ENCODE data around the gene GPI.
"Not testable (repeated sequence)": the region's sequence is repeated elsewhere in the genome, so short reads cannot be mapped to it uniquely, and the experiment has no call there.

The GPI gene

DNA sequence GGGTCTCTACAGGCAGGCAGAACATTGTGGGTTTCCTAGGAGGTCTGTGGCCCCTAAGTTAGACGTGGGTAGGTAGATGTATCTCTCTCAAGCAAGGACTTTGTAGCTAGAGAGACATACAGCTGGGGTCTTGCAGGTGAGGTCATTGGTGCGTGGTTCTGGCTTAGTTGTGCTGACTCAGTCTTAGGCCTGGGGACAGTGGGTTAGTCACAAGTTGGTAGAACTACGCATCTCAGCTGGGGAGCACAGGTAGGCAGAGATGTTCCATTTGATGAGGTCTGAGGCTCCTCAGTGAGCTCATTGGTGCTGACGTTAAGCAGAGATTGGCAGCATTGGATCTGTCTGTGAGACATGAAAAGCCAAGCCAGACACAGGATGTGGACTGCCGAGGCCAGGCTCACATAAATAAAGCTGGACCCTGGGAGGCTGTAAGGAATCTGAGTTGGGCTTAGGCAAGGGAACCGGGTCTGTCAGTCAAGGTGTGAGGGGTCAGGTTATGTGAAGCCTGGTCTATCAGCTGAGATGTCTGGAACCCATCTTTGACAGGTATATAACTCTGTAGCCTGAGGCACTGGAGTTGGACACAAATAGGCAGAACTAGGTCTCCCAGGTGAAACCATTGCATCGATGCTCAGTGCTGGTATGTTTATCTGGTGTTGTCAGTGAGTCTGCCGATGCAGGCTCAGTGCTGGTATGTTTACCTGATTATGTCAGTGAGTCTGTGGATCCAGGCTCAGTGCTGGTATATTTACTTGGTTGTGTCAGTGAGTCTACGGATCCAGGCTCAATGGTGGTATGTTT is 21.8 kb downstream of the GPI start:
- H3K79me2 ChIP-seq (ENCODE audit: low read length), result peaks cover 36% of the 10 kb centered on the region
- H4K20me1 ChIP-seq (ENCODE audit: insufficient read depth, low read length), result peaks cover 60% of the 10 kb centered on the region
- no peaks in the 10 kb centered on the region for H3K9me3 ChIP-seq (ENCODE audit: insufficient read depth, low read length)
- H3K4me2 ChIP-seq (ENCODE audit: low read length), result no peak overlapping the region
- H3K36me3 ChIP-seq (replicated peaks; ENCODE audit: low read depth, low read length), result peaks cover 92% of the 10 kb centered on the region
- no peaks in the 10 kb centered on the region for H3K27me3 ChIP-seq (ENCODE audit: low read depth, low read length)
- TF ChIP-seq, protein P1, sequence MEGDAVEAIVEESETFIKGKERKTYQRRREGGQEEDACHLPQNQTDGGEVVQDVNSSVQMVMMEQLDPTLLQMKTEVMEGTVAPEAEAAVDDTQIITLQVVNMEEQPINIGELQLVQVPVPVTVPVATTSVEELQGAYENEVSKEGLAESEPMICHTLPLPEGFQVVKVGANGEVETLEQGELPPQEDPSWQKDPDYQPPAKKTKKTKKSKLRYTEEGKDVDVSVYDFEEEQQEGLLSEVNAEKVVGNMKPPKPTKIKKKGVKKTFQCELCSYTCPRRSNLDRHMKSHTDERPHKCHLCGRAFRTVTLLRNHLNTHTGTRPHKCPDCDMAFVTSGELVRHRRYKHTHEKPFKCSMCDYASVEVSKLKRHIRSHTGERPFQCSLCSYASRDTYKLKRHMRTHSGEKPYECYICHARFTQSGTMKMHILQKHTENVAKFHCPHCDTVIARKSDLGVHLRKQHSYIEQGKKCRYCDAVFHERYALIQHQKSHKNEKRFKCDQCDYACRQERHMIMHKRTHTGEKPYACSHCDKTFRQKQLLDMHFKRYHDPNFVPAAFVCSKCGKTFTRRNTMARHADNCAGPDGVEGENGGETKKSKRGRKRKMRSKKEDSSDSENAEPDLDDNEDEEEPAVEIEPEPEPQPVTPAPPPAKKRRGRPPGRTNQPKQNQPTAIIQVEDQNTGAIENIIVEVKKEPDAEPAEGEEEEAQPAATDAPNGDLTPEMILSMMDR (IDR thresholded peaks at IDR 0.05; ENCODE audit: low read depth, low read length), result no peak
- TF ChIP-seq EZH2phosphoT487 (IDR thresholded peaks at IDR 0.05; ENCODE audit: low read depth), result no peak
- no peaks in the 10 kb centered on the region for H3K4me1 ChIP-seq (ENCODE audit: low read length)
- H3K4me3 ChIP-seq (ENCODE audit: low read length), result no peak overlapping the region
- H3K27ac ChIP-seq (ENCODE audit: low read length), result no peak overlapping the region
- no peak overlapping the region for H2AFZ ChIP-seq (ENCODE audit: low read depth, low read length)
- no peak overlapping the region for H3K9ac ChIP-seq (ENCODE audit: low read length)

DNA sequence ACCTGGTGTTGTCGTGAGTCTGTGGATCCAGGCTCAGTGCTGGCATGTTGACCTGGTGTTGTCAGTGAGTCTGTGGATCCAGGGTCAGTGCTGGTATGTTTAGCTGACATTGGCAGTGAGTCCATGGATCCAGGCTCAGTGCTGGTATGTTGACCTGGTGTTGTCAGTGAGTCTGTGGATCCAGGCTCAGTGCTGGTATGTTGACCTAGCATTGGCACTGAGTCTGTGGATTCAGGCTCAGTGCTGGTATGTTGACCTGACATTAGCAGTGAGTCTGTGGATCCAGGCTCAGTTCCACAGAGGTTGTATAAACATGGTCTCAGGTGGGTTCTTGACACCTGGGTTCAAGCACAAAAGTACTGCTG is 22.4 kb downstream of the GPI start:
- Histone ChIP-seq H2AFZ (ENCODE audit: low read depth, low read length) (no peak overlapping the region), H4K20me1 (ENCODE audit: insufficient read depth, low read length) (peaks cover 61% of the 10 kb centered on the region), H3K27me3 (ENCODE audit: low read depth, low read length) (no peaks in the 10 kb centered on the region), H3K79me2 (ENCODE audit: low read length) (peaks cover 36% of the 10 kb centered on the region), H3K9me3 (ENCODE audit: insufficient read depth, low read length) (no peaks in the 10 kb centered on the region), H3K4me2 (ENCODE audit: low read length) (no peak overlapping the region), H3K4me3 (ENCODE audit: low read length) (no peak overlapping the region), H3K9ac (ENCODE audit: low read length) (no peak overlapping the region), H3K4me1 (ENCODE audit: low read length) (no peaks in the 10 kb centered on the region), H3K36me3 (replicated peaks; ENCODE audit: low read depth, low read length) (peaks cover 92% of the 10 kb centered on the region), H3K27ac (ENCODE audit: low read length) (no peak overlapping the region)
- TF ChIP-seq, protein P1 (IDR thresholded peaks at IDR 0.05; ENCODE audit: low read depth, low read length), result no peak
- TF ChIP-seq EZH2phosphoT487 (IDR thresholded peaks at IDR 0.05; ENCODE audit: low read depth), result no peak

DNA sequence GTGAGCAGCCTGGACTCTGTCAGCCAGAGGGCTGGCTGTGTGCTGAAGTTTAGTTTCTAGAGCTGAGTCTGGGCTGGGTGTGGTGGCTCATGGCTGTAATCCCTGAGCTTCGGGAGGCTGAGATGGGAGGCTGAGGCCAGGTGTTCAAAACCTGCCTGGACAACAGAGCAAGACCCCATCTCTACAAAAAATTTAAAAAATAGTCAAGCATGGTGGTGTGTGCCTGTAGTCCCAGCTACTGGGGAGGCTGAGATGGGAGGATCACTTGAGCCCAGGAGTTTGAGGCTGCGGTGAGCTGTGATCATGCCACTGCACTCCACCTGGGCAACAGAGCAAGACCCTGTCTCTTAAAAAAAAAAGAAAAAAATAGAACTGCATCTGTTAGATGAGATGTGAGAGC is 23.7 kb downstream of the GPI start:
- not testable (repeated sequence) for H3K27ac ChIP-seq (ENCODE audit: low read length); H3K4me1 ChIP-seq (ENCODE audit: low read length); H3K4me2 ChIP-seq (ENCODE audit: low read length); H3K4me3 ChIP-seq (ENCODE audit: low read length); H3K27me3 ChIP-seq (ENCODE audit: low read depth, low read length); H3K9me3 ChIP-seq (ENCODE audit: insufficient read depth, low read length); H3K9ac ChIP-seq (ENCODE audit: low read length); H2AFZ ChIP-seq (ENCODE audit: low read depth, low read length)
- Histone ChIP-seq H3K79me2 (ENCODE audit: low read length) (peaks cover 33% of the 10 kb centered on the region; the same call in 1 of the 2 replicates), H4K20me1 (ENCODE audit: insufficient read depth, low read length) (peaks cover 58% of the 10 kb centered on the region), H3K36me3 (replicated peaks; ENCODE audit: low read depth, low read length) (peaks cover 91% of the 10 kb centered on the region)

DNA sequence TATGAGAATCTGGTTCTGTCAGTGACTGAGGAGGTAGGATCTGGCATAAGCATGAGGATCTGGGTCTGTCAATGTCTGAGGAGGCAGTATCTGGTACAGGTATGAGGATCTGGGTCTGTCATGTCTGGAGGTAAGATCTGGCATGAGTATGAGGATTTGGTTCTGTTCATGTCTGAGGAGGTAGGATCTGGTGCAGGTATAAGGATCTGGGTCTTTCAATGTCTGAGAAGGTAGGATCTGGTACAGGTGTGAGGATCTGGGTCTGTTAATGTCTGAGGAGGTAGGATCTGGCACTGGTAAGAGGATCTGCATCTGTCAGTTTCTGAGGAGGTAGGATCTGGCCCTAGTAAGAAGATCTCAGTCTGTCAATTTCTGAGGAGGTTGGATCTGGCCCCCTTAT is 26.8 kb downstream of the GPI start:
- peaks cover 64% of the 10 kb centered on the region for H4K20me1 ChIP-seq (ENCODE audit: insufficient read depth, low read length)
- TF ChIP-seq, protein P1 (IDR thresholded peaks at IDR 0.05; ENCODE audit: low read depth, low read length), result no peak
- no peak for TF ChIP-seq EZH2phosphoT487 (IDR thresholded peaks at IDR 0.05; ENCODE audit: low read depth)
- peaks cover 84% of the 10 kb centered on the region for H3K36me3 ChIP-seq (replicated peaks; ENCODE audit: low read depth, low read length)

More for the DNA sequence above, 26.8 kb downstream of the GPI start:
- Histone ChIP-seq H3K9ac (ENCODE audit: low read length) (no peak overlapping the region), H3K27me3 (ENCODE audit: low read depth, low read length) (no peaks in the 10 kb centered on the region), H3K27ac (ENCODE audit: low read length) (no peak overlapping the region), H3K79me2 (ENCODE audit: low read length) (peaks cover 33% of the 10 kb centered on the region; the same call in 1 of the 2 replicates), H3K4me1 (ENCODE audit: low read length) (no peaks in the 10 kb centered on the region), H3K4me3 (ENCODE audit: low read length) (no peak overlapping the region), H3K4me2 (ENCODE audit: low read length) (no peak overlapping the region), H2AFZ (ENCODE audit: low read depth, low read length) (no peak overlapping the region), H3K9me3 (ENCODE audit: insufficient read depth, low read length) (no peaks in the 10 kb centered on the region)

All from OCI-LY3 (cell line).